Measurements from ENCODE around the gene TMEM271. TPM values are rescaled to one million over a fixed set of nuclear protein-coding genes. Genes with fewer than 3 reads are reported as not detected.

TMEM271 gene
- total RNA-seq, 2 experiments from 2014 or later = not detected

- Mint-ChIP-seq H3K36me3 (ENCODE audit: low read depth) (no peaks in the 10 kb centered on the region), H3K4me1 (ENCODE audit: low read depth) (no peaks in the 10 kb centered on the region), H3K4me3 (no peak overlapping the region), H3K9me3 (peaks cover 2% of the 10 kb centered on the region), H3K27me3 (peaks cover 18% of the 10 kb centered on the region), H3K27ac (no peak overlapping the region)
- ChIA-PET POLR2A (no interaction called here), CTCF (no interaction called here)
- TF ChIP-seq CTCF (IDR thresholded peaks at IDR 0.05) = no peak
- ATAC-seq = no peak
- intact Hi-C loops (cut with micrococcal nuclease) = no loop called here
- no peak for DNase-seq
Measured at GRCh38 chr4:620201-620600, 44.1 kb upstream of the TMEM271 start.

GRCh38 chr4:617644-618641 is 41.8 kb upstream of the TMEM271 start:
- ATAC-seq (no peak), DNase-seq (no peak)
- Mint-ChIP-seq H3K36me3 (ENCODE audit: low read depth) (no peaks in the 10 kb centered on the region), H3K4me1 (ENCODE audit: low read depth) (no peaks in the 10 kb centered on the region), H3K27ac (no peak overlapping the region), H3K27me3 (peaks cover 13% of the 10 kb centered on the region), H3K9me3 (peaks cover 2% of the 10 kb centered on the region), H3K4me3 (no peak overlapping the region)
- intact Hi-C loops (cut with micrococcal nuclease) = no loop called here
- ChIA-PET CTCF (interaction anchor here (1.0 kb wide), 1 partner anchor 369 kb away, joined by 3 read pairs; the partner anchor contains the start of gene IDUA), POLR2A (no interaction called here)
- TF ChIP-seq CTCF (IDR thresholded peaks at IDR 0.05) = no peak

DNA sequence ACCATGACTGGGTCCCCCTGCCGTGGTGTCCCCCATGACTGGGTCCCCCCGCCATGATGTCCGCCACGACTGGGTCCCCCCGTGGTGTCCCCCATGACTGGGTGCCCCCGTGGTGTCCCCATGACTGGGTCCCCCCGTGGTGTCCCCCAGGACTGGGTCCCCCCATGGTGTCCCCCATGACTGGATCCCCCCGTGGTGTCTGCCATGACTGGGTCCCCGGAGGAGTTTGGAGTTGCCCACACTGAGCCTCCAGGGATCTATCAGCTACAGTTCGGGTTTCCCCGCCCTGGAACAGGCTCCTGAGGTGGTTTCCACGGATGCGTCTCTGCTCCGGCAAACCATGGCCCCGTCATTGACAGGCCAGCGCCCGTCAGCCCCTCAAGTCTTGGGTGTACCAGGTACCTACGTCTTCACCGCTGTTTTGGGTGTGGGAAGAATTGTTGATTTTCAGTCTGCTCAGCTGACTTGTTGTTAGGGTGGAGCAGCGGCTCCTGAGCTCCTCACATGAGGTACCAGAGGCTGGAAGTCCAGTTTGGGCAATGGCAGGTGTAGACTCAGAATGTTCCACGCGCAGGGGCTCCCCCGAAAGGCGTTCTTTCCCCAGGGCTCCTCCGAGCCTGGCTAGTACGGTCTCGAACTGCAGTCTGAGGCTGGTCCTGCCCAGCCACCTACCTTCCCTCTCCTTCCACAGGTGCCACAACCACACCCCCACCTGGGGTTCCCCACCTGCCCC is 41.0 kb upstream of the TMEM271 start:
- CTCF ChIA-PET = interaction anchor here (1.1 kb wide), 1 partner anchor 14 kb away, joined by 3 read pairs; no protein-coding TSS in a partner anchor
- no peak overlapping the region for H3K27ac Mint-ChIP-seq
- intact Hi-C loops (cut with micrococcal nuclease) = no loop called here

DNA sequence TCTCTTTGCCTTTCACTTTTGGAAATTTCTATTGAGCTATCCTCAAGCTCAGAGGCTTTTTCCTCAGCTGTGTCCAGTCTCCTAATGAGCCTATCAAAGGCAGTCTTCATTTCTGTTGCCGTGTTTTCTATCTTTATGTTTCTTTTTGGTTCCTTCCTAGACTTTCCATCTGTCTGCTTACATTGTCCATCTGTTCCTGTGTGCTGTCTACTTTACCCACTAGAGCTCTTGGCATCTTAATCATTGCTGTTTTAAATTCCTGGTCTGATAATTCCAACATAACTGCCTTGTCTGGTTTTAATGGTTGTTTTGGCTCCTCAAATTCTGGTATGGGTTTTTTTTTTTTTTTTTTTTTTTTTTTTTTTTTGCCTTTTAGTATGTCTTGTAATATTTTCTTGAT is 40.0 kb upstream of the TMEM271 start:
- H3K4me1 Mint-ChIP-seq (ENCODE audit: low read depth) = no peaks in the 10 kb centered on the region
- no peak overlapping the region for H3K4me3 Mint-ChIP-seq
- H3K27me3 Mint-ChIP-seq = peaks cover 11% of the 10 kb centered on the region
- no peak for DNase-seq
- ATAC-seq = no peak
- no peak overlapping the region for H3K27ac Mint-ChIP-seq
- TF ChIP-seq CTCF (IDR thresholded peaks at IDR 0.05) = no peak
- intact Hi-C loops (cut with micrococcal nuclease) = no loop called here
- ChIA-PET POLR2A (interaction anchor here (1.3 kb wide), 1 partner anchor 9 kb away, joined by 5 read pairs; no protein-coding TSS in a partner anchor), CTCF (interaction anchor here (1.1 kb wide), 1 partner anchor 13 kb away, joined by 3 read pairs; no protein-coding TSS in a partner anchor)
- no peaks in the 10 kb centered on the region for H3K36me3 Mint-ChIP-seq (ENCODE audit: low read depth)
- H3K9me3 Mint-ChIP-seq = no peaks in the 10 kb centered on the region

More for the DNA sequence above, 41.0 kb upstream of the TMEM271 start:
- Mint-ChIP-seq H3K9me3 (no peaks in the 10 kb centered on the region), H3K4me3 (no peak overlapping the region), H3K4me1 (ENCODE audit: low read depth) (no peaks in the 10 kb centered on the region), H3K27me3 (peaks cover 12% of the 10 kb centered on the region), H3K36me3 (ENCODE audit: low read depth) (no peaks in the 10 kb centered on the region)
- POLR2A ChIA-PET = no interaction called here
- DNase-seq (no peak), ATAC-seq (no peak)
- no peak for TF ChIP-seq CTCF (IDR thresholded peaks at IDR 0.05)
